Mesothelial cell of epicardium (in vitro differentiated cells): ENCODE data around the gene CAMK1. TPM values are rescaled to one million over a fixed set of nuclear protein-coding genes. Genes with fewer than 3 reads are reported as not detected.
A peak's percentile ranks its signal among the peaks of the same experiment; 100 is the strongest.

Source experiments
- DNase-seq, 2 experiments: peaks; one replicate each; pipeline ENCODE4 v3.0.0; 2021; ENCODE audit warnings: low spot score in 2 of 2; ENCODE audit not compliant: unreplicated experiment in 2 of 2
- H3K27ac Mint-ChIP-seq: 2 replicates; pipeline ENCODE4 v1.8.0; 2021; ENCODE audit warnings: mixed read lengths
- H3K27me3 Mint-ChIP-seq: 2 replicates; pipeline ENCODE4 v1.8.0; 2021; ENCODE audit warnings: low read depth, mixed read lengths
- H3K36me3 Mint-ChIP-seq: 2 replicates; pipeline ENCODE4 v1.8.0; 2021; ENCODE audit warnings: mixed read lengths
- H3K4me1 Mint-ChIP-seq: 2 replicates; pipeline ENCODE4 v1.8.0; 2021; ENCODE audit warnings: mixed read lengths
- H3K4me3 Mint-ChIP-seq: 2 replicates; pipeline ENCODE4 v1.8.0; 2021; ENCODE audit warnings: mild to moderate bottlenecking, moderate library complexity, mixed read lengths
- H3K9me3 Mint-ChIP-seq: 2 replicates; pipeline ENCODE4 v1.8.0; 2021; ENCODE audit warnings: mixed read lengths
- total RNA-seq: library from RNA; stranded (reverse); gene quantifications from 3 replicates; pipeline ENCODE4 v1.2.1, GENCODE V29; 2021
- TF ChIP-seq, protein P1 (sequence below): fragments of 200-600 bp; sonication (generic); IDR thresholded peaks from one replicate; pipeline ENCODE4 v1.5.0; 2021; ENCODE audit warnings: antibody characterized with exemption; ENCODE audit not compliant: unreplicated experiment

The CAMK1 gene
- total RNA-seq, 1 donor from 2014 or later, result 9.7 TPM

DNA sequence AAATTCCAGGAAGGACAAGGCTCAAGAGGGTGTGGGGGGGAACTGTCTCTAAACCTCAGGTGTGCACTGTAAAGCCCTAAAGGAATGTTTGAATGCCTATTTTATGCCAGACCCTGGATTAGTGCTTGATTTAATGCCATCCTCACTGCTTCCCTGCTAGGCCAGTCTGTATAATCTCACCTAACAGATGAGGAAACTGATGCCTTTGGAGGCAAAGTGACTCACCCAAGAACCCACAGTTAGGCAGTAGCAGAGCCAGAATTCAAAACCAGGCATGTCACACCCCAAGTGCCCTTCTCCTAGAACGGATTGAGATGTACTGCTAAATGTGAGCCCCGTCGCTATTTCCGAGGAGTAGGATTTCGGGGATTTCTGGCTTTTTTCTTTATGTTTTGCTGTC, 7.8 kb downstream of the CAMK1 start:
- Mint-ChIP-seq H3K27ac (no peak overlapping the region), H3K9me3 (no peaks in the 10 kb centered on the region), H3K4me1 (no peaks in the 10 kb centered on the region)

DNA sequence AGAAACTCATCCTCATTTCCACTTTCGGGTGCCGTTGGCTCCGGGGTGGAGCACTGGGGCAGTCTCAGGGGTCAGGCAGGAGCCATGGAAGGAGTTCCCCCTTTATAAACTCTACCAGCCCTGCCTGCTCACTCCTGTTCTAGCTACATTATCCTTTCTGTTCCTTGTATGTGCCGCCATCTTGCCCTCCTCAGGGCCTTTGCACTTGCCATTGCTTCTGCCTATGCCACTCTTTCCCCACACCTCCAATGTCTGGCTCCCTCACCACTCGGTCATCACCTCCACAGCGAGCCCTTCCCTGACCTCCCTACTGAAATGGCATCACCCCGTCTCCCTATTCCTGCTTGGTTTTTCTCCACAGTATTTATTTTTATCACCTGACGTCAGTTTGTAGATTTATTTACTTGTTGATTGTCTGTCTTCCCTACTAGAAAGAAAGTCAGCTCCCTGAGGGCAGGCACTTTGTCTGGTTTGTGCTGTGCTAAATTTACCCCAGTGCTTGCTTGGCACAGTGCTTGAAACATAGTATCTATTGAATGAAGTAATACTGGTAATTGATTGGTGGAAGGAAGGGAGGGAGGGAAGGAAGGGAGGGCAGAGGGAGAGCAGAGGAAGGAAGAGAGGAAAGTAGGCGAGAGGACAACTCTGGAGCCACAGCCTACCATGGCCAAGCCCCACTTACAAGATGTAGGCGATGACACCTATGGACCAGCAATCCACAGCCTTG, 8.8 kb downstream of the CAMK1 start:
- Mint-ChIP-seq H3K9me3 (no peaks in the 10 kb centered on the region), H3K4me3 (no peak overlapping the region), H3K27ac (no peak overlapping the region), H3K27me3 (no peaks in the 10 kb centered on the region), H3K4me1 (no peaks in the 10 kb centered on the region), H3K36me3 (peaks cover 35% of the 10 kb centered on the region)
- no peak for DNase-seq
- TF ChIP-seq, protein P1, sequence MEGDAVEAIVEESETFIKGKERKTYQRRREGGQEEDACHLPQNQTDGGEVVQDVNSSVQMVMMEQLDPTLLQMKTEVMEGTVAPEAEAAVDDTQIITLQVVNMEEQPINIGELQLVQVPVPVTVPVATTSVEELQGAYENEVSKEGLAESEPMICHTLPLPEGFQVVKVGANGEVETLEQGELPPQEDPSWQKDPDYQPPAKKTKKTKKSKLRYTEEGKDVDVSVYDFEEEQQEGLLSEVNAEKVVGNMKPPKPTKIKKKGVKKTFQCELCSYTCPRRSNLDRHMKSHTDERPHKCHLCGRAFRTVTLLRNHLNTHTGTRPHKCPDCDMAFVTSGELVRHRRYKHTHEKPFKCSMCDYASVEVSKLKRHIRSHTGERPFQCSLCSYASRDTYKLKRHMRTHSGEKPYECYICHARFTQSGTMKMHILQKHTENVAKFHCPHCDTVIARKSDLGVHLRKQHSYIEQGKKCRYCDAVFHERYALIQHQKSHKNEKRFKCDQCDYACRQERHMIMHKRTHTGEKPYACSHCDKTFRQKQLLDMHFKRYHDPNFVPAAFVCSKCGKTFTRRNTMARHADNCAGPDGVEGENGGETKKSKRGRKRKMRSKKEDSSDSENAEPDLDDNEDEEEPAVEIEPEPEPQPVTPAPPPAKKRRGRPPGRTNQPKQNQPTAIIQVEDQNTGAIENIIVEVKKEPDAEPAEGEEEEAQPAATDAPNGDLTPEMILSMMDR, result no peak

More for the DNA sequence above, 7.8 kb downstream of the CAMK1 start:
- DNase-seq, result no peak
- H3K4me3 Mint-ChIP-seq, result no peak overlapping the region
- TF ChIP-seq, protein P1, result no peak
- H3K36me3 Mint-ChIP-seq, result peaks cover 29% of the 10 kb centered on the region
- no peaks in the 10 kb centered on the region for H3K27me3 Mint-ChIP-seq

GRCh38 chr3:9757427-9757826, 12.3 kb downstream of the CAMK1 start:
- H3K36me3 Mint-ChIP-seq, result peaks cover 38% of the 10 kb centered on the region
- TF ChIP-seq, protein P1, result no peak

DNA sequence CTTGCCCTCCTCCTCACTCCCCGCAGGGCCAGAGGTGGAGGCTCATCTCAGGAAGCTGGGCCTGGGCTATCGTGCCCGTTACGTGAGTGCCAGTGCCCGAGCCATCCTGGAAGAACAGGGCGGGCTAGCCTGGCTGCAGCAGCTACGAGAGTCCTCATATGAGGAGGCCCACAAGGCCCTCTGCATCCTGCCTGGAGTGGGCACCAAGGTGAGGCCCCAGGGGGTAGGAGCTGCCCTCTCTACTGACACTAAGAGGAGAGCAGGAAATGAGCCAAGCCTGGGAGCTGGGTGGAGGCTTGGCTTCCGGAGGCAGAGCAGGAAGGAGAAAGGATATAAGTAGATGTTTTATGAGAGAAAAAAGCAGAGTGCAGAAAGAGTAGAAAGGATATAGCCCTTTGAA, 15.1 kb downstream of the CAMK1 start:
- TF ChIP-seq, protein P1, result no peak
- Mint-ChIP-seq H3K9me3 (no peaks in the 10 kb centered on the region), H3K27ac (peak overlapping the region; percentile 55), H3K36me3 (peaks cover 29% of the 10 kb centered on the region), H3K4me3 (no peak overlapping the region), H3K4me1 (peaks cover 14% of the 10 kb centered on the region), H3K27me3 (no peaks in the 10 kb centered on the region)
- DNase-seq, result no peak

More at GRCh38 chr3:9757427-9757826, 12.3 kb downstream of the CAMK1 start:
- no peaks in the 10 kb centered on the region for H3K27me3 Mint-ChIP-seq
- DNase-seq, result no peak
- H3K9me3 Mint-ChIP-seq, result no peaks in the 10 kb centered on the region
- no peak overlapping the region for H3K27ac Mint-ChIP-seq
- H3K4me1 Mint-ChIP-seq, result no peaks in the 10 kb centered on the region
- no peak overlapping the region for H3K4me3 Mint-ChIP-seq

DNA sequence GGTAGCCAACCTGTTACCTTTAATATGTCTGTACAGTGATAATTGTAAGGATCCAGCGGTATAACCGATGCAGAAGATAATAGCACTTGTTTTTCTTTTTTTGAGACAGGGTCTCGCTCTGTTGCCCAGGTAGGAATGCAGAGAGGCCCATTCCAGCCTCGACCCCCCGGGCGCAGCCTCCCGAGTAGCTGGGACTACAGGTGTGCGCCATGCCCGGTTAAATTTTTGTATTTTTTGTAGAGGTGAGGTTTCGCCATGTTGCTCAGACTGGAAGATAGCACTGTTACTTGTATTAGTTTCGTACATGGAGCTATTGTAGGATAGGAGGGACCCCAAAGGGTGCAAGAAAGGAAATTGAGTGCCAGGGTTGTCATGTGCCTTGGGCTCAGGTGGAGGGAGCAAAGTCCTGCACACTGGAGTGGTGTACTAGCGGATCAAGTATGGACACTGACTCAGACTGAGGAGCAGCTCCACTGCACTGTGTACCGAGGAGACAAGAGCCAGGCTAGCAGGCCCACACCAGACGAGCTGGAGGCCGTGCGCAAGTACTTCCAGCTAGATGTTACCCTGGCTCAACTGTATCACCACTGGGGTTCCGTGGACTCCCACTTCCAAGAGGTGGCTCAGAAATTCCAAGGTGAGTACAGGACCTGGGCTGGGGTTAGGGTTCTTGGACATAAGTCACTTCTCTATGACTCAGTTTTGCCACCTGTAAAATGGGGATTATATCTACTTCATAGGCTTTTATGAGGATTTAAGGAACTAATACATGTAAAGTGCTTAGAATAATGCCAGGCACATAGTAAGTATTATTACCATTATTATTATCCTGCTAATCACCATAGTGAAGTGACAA, 19.0 kb downstream of the CAMK1 start:
- no peaks in the 10 kb centered on the region for H3K27me3 Mint-ChIP-seq
- peak overlapping the region; percentile 94 for H3K4me3 Mint-ChIP-seq
- peak overlapping the region; percentile 97 for H3K27ac Mint-ChIP-seq
- DNase-seq, result no peak
- peaks cover 22% of the 10 kb centered on the region for H3K4me1 Mint-ChIP-seq
- H3K9me3 Mint-ChIP-seq, result no peaks in the 10 kb centered on the region
- H3K36me3 Mint-ChIP-seq, result peaks cover 20% of the 10 kb centered on the region
- TF ChIP-seq, protein P1, result no peak
